Lower lobe of right lung (tissue), 2 donors: ENCODE data around the gene GPX4. TPM values are rescaled to one million over a fixed set of nuclear protein-coding genes. Genes with fewer than 3 reads are reported as not detected.

Source experiments
- ATAC-seq, 2 donors: fragments of 200-7000 bp; cut with Tn5 transposase; one replicate each; pipeline ENCODE4 v1.9.1; 2020 to 2022; ENCODE audit warnings: mild to moderate bottlenecking in 2 of 2, moderate library complexity in 2 of 2
- DNase-seq: peaks from one replicate; pipeline ENCODE4 v3.0.0-alpha.2; 2020
- H3K27ac ChIP-seq: fragments of 200-600 bp; one replicate; pipeline ENCODE4 v1.8.0; 2022
- H3K27me3 ChIP-seq: fragments of 200-600 bp; one replicate; pipeline ENCODE4 v1.8.0; 2022; ENCODE audit warnings: low read depth
- H3K36me3 ChIP-seq: fragments of 200-600 bp; one replicate; pipeline ENCODE4 v1.8.0; 2022; ENCODE audit warnings: mild to moderate bottlenecking
- H3K4me1 ChIP-seq: fragments of 200-600 bp; one replicate; pipeline ENCODE4 v1.8.0; 2022
- H3K4me3 ChIP-seq: fragments of 200-600 bp; one replicate; pipeline ENCODE4 v1.8.0; 2022; ENCODE audit warnings: mild to moderate bottlenecking
- H3K9me3 ChIP-seq: fragments of 200-600 bp; one replicate; pipeline ENCODE4 v1.8.0; 2022
- intact Hi-C: fragments of 100-400 bp; cut with DNase I; formaldehyde crosslinking; loops from one replicate; pipeline ENCODE4 v1.11.0; 2022
- total RNA-seq: library from RNA; stranded (reverse); fragmentation: NEBNext Ultra II Directional; extraction: Animal tissue kit (Norgen Biotek cat#: 25700); gene quantifications from one replicate; pipeline ENCODE4 v1.2.1, GENCODE V29; 2021
- TF ChIP-seq, protein P1 (sequence below): fragments of 200-600 bp; IDR thresholded peaks from one replicate; pipeline ENCODE4 v1.8.0; 2022; ENCODE audit warnings: antibody characterized with exemption, mild to moderate bottlenecking
- donor health status: DM: no; HTN: yes; CAD: no; lungs with severe emphysema.

Gene GPX4
- total RNA-seq, 1 donor from 2014 or later, result 378 TPM

DNA sequence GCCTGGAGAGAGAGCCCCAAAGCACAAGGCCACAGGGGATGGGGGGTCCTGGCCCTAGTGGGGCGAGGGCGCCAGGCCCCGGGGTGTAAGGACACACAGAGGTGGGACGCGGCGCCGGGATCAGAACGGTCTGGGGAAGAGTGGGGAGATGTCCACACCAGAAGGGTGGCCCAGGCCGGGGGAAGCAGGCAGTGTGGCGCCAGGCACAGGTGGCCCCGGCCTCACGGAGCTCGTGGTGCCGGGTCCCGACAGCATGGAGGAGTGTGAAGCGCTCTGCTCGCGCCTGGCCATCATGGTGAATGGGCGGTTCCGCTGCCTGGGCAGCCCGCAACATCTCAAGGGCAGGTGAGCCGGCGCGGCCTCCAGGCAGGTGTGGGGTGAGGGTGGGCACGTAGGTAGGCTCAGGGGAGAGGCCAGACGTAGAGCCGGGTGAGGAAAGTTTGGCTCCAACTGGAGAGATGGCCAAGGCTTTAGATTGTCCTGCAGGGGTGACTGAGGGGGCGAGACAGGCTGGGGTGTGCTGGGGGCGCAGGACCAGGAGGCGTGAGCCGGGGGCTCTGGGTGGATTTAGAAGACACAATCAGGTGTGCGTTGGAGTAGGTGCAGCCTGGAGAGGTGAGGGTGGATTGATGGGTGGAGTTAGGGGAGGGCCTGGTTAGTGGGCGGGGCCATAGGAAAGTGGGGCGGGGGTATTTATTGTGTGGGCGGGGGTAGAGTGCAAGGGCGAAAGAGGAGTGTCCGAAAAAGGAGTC, 39.7 kb upstream of the GPX4 start:
- H3K27me3 ChIP-seq, result no peaks in the 10 kb centered on the region
- H3K36me3 ChIP-seq, result no peaks in the 10 kb centered on the region
- no peak overlapping the region for H3K27ac ChIP-seq
- intact Hi-C loops, result no loop called here
- H3K9me3 ChIP-seq, result no peaks in the 10 kb centered on the region
- peak; percentile 50 for DNase-seq
- TF ChIP-seq, protein P1, sequence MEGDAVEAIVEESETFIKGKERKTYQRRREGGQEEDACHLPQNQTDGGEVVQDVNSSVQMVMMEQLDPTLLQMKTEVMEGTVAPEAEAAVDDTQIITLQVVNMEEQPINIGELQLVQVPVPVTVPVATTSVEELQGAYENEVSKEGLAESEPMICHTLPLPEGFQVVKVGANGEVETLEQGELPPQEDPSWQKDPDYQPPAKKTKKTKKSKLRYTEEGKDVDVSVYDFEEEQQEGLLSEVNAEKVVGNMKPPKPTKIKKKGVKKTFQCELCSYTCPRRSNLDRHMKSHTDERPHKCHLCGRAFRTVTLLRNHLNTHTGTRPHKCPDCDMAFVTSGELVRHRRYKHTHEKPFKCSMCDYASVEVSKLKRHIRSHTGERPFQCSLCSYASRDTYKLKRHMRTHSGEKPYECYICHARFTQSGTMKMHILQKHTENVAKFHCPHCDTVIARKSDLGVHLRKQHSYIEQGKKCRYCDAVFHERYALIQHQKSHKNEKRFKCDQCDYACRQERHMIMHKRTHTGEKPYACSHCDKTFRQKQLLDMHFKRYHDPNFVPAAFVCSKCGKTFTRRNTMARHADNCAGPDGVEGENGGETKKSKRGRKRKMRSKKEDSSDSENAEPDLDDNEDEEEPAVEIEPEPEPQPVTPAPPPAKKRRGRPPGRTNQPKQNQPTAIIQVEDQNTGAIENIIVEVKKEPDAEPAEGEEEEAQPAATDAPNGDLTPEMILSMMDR, result no peak
- H3K4me1 ChIP-seq, result peaks cover 45% of the 10 kb centered on the region
- ATAC-seq, result peak; percentile 20 to 40
- peak overlapping the region; percentile 73 for H3K4me3 ChIP-seq

DNA sequence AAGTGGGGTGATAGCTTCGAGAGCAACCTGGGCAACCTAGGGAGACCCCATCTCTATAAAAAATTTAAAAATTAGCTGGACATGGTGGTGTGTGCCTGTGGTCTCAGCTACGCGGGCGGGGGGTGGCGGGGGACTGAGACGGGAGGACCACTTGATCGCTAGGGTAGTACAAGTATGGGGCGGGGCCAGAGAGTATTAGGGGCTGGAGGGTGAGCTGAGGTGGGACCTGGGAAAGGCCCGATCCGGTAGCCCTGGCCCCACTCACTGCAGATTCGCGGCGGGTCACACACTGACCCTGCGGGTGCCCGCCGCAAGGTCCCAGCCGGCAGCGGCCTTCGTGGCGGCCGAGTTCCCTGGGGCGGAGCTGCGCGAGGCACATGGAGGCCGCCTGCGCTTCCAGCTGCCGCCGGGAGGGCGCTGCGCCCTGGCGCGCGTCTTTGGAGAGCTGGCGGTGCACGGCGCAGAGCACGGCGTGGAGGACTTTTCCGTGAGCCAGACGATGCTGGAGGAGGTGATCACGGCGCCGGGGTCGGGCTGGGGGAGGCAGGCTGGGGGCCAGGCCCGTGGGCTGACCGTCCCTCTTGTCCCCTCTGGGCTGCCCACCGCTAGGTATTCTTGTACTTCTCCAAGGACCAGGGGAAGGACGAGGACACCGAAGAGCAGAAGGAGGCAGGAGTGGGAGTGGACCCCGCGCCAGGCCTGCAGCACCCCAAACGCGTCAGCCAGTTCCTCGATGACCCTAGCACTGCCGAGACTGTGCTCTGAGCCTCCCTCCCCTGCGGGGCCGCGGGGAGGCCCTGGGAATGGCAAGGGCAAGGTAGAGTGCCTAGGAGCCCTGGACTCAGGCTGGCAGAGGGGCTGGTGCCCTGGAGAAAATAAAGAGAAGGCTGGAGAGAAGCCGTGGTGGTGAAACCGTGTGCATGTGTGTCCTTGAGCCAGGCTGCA, 38.9 kb upstream of the GPX4 start:
- H3K36me3 ChIP-seq, result no peaks in the 10 kb centered on the region
- peaks cover 54% of the 10 kb centered on the region for H3K4me1 ChIP-seq
- H3K27ac ChIP-seq, result peak overlapping the region; percentile 81
- intact Hi-C loops, result no loop called here
- peak overlapping the region; percentile 73 for H3K4me3 ChIP-seq
- no peaks in the 10 kb centered on the region for H3K27me3 ChIP-seq
- ATAC-seq (peak; percentile 79 to 83), DNase-seq (peak; percentile 89)
- no peaks in the 10 kb centered on the region for H3K9me3 ChIP-seq
- TF ChIP-seq, protein P1, result peak; percentile 96

DNA sequence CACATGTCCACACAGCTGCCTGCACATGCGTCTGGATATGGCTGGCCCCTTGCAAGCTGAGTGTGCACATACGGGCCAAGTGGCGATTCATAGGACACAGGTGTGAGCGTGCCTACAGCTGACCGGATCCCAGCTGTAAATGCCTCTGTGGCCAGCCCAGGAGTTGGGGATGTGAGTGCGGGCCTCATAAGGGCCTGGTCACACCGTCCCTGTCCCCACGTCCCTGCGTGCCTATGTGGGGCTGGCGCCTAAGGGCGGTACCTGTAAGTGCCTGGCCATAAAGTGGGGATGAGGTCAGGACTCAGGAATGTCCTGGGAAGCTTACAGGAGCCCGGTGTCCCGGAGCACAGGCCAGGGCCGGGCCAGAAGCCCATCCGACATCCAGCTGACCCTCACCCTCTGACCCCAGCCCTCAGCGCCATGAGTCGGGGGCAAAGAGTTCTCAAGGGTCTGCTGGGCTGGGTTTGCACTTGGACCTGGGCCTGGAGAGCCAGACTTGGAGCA, 38.1 kb upstream of the GPX4 start:
- intact Hi-C loops, result no loop called here
- peaks cover 3% of the 10 kb centered on the region for H3K27me3 ChIP-seq
- peaks cover 58% of the 10 kb centered on the region for H3K4me1 ChIP-seq
- peak; percentile 65 to 82 for ATAC-seq
- peaks cover 4% of the 10 kb centered on the region for H3K36me3 ChIP-seq
- peak overlapping the region; percentile 81 for H3K27ac ChIP-seq
- TF ChIP-seq, protein P1, result no peak
- DNase-seq, result peak; percentile 76
- H3K4me3 ChIP-seq, result peak overlapping the region; percentile 73
- no peaks in the 10 kb centered on the region for H3K9me3 ChIP-seq

DNA sequence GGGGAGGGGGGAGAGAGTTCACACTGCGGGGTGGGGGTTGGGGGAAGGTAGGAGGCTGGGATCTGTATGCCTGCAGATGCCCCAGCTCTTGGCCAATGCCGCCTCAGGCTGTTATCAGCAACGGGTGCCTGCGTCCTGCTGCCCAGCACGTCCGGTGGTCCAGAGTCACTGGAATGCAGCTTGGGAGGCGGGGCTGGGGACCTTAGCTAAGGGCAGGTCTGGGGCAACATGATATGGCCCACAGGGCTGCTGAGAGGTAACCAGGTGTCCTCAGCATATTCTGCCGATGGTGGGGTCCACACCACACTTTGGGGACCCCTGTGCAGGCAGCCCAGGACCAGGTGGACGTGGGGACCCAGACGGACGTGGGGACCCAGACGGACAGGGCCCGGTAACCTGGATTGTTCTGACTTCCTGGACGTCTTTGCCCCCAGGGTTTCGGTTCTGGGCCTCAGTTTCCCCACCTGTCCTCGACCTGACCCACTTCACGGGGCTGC, 37.5 kb upstream of the GPX4 start:
- TF ChIP-seq, protein P1, result no peak
- DNase-seq, result peak; percentile 75
- peak overlapping the region; percentile 81 for H3K27ac ChIP-seq
- intact Hi-C loops, result no loop called here
- H3K4me1 ChIP-seq, result peaks cover 62% of the 10 kb centered on the region
- ATAC-seq, result peak; percentile 3 to 4
- H3K4me3 ChIP-seq, result peak overlapping the region; percentile 73
- H3K9me3 ChIP-seq, result no peaks in the 10 kb centered on the region
- H3K36me3 ChIP-seq, result peaks cover 7% of the 10 kb centered on the region
- peaks cover 8% of the 10 kb centered on the region for H3K27me3 ChIP-seq

DNA sequence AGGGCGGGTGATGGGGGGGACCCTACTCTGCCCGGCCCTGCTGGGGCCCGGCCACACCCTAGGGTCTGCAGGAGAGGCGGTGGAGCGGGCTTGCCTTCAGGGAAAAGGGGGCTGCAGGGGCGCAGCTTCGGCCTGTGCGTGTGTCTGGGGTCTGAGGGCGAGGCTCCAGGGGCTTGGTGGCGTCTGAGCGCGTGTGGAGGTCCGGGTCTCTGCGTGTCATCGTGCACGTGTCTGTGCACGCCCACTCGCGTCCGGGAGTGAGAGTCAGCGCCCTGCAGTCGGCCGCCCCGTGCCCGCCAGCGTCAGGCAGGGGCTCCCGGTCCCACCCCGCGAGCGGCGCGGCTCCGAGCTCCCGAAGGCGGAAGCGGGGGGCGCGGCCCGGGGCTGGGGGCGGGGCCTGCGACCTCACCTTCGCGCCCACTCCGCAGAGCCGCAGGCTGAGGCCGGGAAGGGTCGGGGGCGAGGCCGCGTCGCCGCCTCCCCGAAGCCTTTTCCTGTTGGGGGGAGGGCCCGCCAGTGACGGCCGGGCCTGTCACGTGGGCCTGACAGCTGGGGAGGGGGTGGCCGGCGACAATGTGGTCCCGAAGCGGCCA, 37.0 kb upstream of the GPX4 start, which contains the start of gene ARHGAP45:
ARHGAP45 (plus strand) TSS at position 420 of the 593 bp plus-strand sequence. CDS start 239 bp downstream, outside the sequence.
- ATAC-seq, result peak; percentile 8 to 36
- H3K4me1 ChIP-seq, result peaks cover 62% of the 10 kb centered on the region
- intact Hi-C loops, result no loop called here
- H3K9me3 ChIP-seq, result no peaks in the 10 kb centered on the region
- H3K4me3 ChIP-seq, result peak within 1 kb of the TSS; percentile 73
- H3K27ac ChIP-seq, result peak within 1 kb of the TSS; percentile 81
- peaks cover 7% of the 10 kb centered on the region for H3K36me3 ChIP-seq
- TF ChIP-seq, protein P1, result no peak
- DNase-seq, result peak; percentile 75
- H3K27me3 ChIP-seq, result peaks cover 8% of the 10 kb centered on the region
